SK-N-SH treated with all-trans-retinoic acid at 6 μM for 48 hours (cell line): ENCODE results near the gene ALG8.
A peak's percentile ranks its signal among the peaks of the same experiment; 100 is the strongest.

ENCODE experiments used
- ATAC-seq: fragments of 200-7000 bp; cut with Tn5 transposase; 3 replicates; pipeline ENCODE4 v1.9.1; 2020; ENCODE audit warnings: mild to moderate bottlenecking, moderate library complexity
- ARNTL ChIP-seq: fragments of 450-650 bp; formaldehyde crosslinking; IDR thresholded peaks from 2 replicates; pipeline ENCODE4 v1.5.0; 2020; ENCODE audit warnings: low read depth, mild to moderate bottlenecking, moderate library complexity, borderline replicate concordance
- BACH2 ChIP-seq: fragments of 250-450 bp; sonication (Bioruptor Pico); IDR thresholded peaks from 2 replicates; pipeline ENCODE4 v1.9.0; 2021; ENCODE audit warnings: mild to moderate bottlenecking, borderline replicate concordance
- CREB5 ChIP-seq: fragments of 250-450 bp; sonication (Bioruptor Pico); IDR thresholded peaks from 2 replicates; pipeline ENCODE4 v1.5.1; 2020; ENCODE audit warnings: low read depth, mild to moderate bottlenecking, moderate library complexity
- CSDC2 ChIP-seq: fragments of 250-450 bp; sonication (Bioruptor Pico); IDR thresholded peaks from 2 replicates; pipeline ENCODE4 v1.5.0; 2020; ENCODE audit warnings: mild to moderate bottlenecking, moderate library complexity
- CSRNP3 ChIP-seq: fragments of 250-450 bp; sonication (Bioruptor Pico); IDR thresholded peaks from 2 replicates; pipeline ENCODE4 v1.5.1; 2021; ENCODE audit warnings: mild to moderate bottlenecking, moderate library complexity
- ESRRG ChIP-seq: fragments of 250-450 bp; sonication (Bioruptor Pico); IDR thresholded peaks from 2 replicates; pipeline ENCODE4 v1.6.1; 2021; ENCODE audit warnings: mild to moderate bottlenecking
- GLIS3 ChIP-seq: fragments of 250-450 bp; sonication (Bioruptor Pico); IDR thresholded peaks from 2 replicates; pipeline ENCODE4 v1.5.0; 2020; ENCODE audit warnings: mild to moderate bottlenecking, moderate library complexity
- ISL1 ChIP-seq: fragments of 250-450 bp; sonication (Bioruptor Pico); IDR thresholded peaks from 2 replicates; pipeline ENCODE4 v2.1.2; 2022; ENCODE audit warnings: mild to moderate bottlenecking, moderate library complexity
- OSR1 ChIP-seq: fragments of 250-450 bp; sonication (Bioruptor Pico); IDR thresholded peaks from 2 replicates; pipeline ENCODE4 v1.8.0; 2022; ENCODE audit warnings: moderate library complexity, mild to moderate bottlenecking, inconsistent platforms
- PATZ1 ChIP-seq: fragments of 250-450 bp; sonication (Bioruptor Pico); IDR thresholded peaks from 2 replicates; pipeline ENCODE4 v1.8.0; 2020; ENCODE audit warnings: mild to moderate bottlenecking, moderate library complexity, borderline replicate concordance
- POU6F1 ChIP-seq: fragments of 250-450 bp; sonication (Bioruptor Pico); IDR thresholded peaks from 2 replicates; pipeline ENCODE4 v1.8.0; 2021; ENCODE audit warnings: low read depth, mild to moderate bottlenecking, moderate library complexity, borderline replicate concordance
- PPARA ChIP-seq: fragments of 250-450 bp; sonication (Bioruptor Pico); IDR thresholded peaks from 2 replicates; pipeline ENCODE4 v1.5.0; 2020; ENCODE audit warnings: mild to moderate bottlenecking, borderline replicate concordance
- RARB ChIP-seq: fragments of 250-450 bp; sonication (Bioruptor Pico); IDR thresholded peaks from 2 replicates; pipeline ENCODE4 v1.8.0; 2021; ENCODE audit warnings: mild to moderate bottlenecking, moderate library complexity
- SNAI2 ChIP-seq: fragments of 250-450 bp; sonication (Bioruptor Pico); IDR thresholded peaks from 2 replicates; pipeline ENCODE4 v1.5.0; 2020; ENCODE audit warnings: mild to moderate bottlenecking, moderate library complexity
- TCF4 ChIP-seq: fragments of 250-450 bp; sonication (Bioruptor Pico); IDR thresholded peaks from 2 replicates; pipeline ENCODE4 v1.8.0; 2021; ENCODE audit warnings: mild to moderate bottlenecking, moderate library complexity, borderline replicate concordance
- TOX ChIP-seq: fragments of 250-450 bp; sonication (Bioruptor Pico); IDR thresholded peaks from 2 replicates; pipeline ENCODE4 v1.8.0; 2021; ENCODE audit warnings: mild to moderate bottlenecking, moderate library complexity, borderline replicate concordance
- TSHZ2 ChIP-seq: fragments of 250-450 bp; sonication (Bioruptor Pico); IDR thresholded peaks from 2 replicates; pipeline ENCODE4 v1.5.0; 2020; ENCODE audit warnings: mild to moderate bottlenecking, moderate library complexity
- ZC3H10 ChIP-seq: fragments of 250-450 bp; sonication (Bioruptor Pico); IDR thresholded peaks from 2 replicates; pipeline ENCODE4 v1.5.1; 2021; ENCODE audit warnings: mild to moderate bottlenecking, moderate library complexity
- ZFP3 ChIP-seq: fragments of 250-450 bp; sonication (Bioruptor Pico); IDR thresholded peaks from 2 replicates; pipeline ENCODE4 v1.5.0; 2020; ENCODE audit warnings: mild to moderate bottlenecking, moderate library complexity
- ZFP30 ChIP-seq: fragments of 450-650 bp; formaldehyde crosslinking; IDR thresholded peaks from 2 replicates; pipeline ENCODE4 v1.5.0; 2022; ENCODE audit warnings: mild to moderate bottlenecking, moderate library complexity
- ZNF565 ChIP-seq: fragments of 450-650 bp; formaldehyde crosslinking; conservative IDR thresholded peaks from 2 replicates; pipeline ENCODE4 v1.5.0; 2020; ENCODE audit warnings: low read depth, mild to moderate bottlenecking, moderate library complexity
- ZNF70 ChIP-seq: fragments of 450-650 bp; formaldehyde crosslinking; IDR thresholded peaks from 2 replicates; pipeline ENCODE4 v1.5.0; 2020; ENCODE audit warnings: mild to moderate bottlenecking, moderate library complexity
- ZNF8 ChIP-seq: fragments of 450-650 bp; formaldehyde crosslinking; IDR thresholded peaks from 2 replicates; pipeline ENCODE4 v1.5.0; 2020; ENCODE audit warnings: mild to moderate bottlenecking, moderate library complexity

Gene ALG8

DNA sequence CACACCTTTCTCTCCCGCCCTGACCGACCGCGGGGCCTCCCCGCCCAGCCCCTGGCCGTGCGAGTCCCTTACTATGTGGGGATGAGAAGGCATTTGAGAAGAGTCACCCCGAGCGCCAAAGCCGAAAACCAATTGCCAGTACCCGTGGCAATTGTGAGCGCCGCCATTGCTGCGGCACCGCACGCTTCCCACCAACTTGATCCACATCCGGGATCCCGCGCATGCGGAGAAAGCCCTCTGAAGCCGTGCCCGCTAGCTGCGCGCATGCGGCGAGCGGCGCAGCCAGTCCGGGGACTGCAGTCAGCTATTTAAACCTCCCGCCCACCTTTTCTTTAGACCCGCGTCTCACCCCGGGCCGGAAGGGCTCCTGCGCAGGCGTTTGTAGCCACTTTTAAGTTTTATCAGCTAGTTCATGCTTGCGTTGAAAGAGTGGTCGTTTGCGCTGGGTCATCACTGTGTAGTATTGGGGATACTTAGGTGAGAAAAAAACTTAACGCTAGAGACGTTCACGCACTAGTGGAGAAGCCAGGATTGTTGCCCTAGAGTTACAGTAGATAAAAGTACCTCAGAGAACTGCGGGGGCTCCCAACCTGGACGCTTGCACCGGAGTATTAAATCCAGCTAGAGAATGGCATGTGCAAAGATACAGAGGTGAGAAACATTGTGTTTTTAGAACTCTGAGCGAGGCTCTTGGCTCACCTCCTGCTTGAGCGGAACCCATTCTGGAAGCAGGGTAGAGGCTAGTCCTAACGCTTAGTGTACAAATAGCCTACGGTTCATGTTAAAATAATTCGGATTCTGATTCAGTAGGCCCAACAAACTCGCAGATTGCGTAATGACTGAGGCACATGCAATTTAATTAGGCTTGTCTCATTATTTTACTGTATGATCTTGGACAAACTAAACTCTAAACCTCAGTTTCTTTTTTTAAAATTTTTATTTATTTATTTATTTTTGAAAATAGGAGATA is at the start of gene ALG8:
TSS of gene ALG8 (minus strand) at position 205 of the 970 bp plus-strand sequence. CDS start at position 167, 38 bp downstream.
- no peak for TF ChIP-seq TOX (CRISPR knock-in tag)
- no peak for TF ChIP-seq ZNF565 (CRISPR knock-in tag)
- no peak for TF ChIP-seq ZFP30 (CRISPR knock-in tag)
- TF ChIP-seq ESRRG, result no peak
- no peak for TF ChIP-seq BACH2 (CRISPR knock-in tag)
- peak; percentile 97 for TF ChIP-seq ZFP3 (CRISPR knock-in tag)
- TF ChIP-seq POU6F1 (CRISPR knock-in tag), result no peak
- TF ChIP-seq RARB, result no peak
- TF ChIP-seq CSDC2 (CRISPR knock-in tag), result no peak
- ATAC-seq, result peak; percentile 98

DNA sequence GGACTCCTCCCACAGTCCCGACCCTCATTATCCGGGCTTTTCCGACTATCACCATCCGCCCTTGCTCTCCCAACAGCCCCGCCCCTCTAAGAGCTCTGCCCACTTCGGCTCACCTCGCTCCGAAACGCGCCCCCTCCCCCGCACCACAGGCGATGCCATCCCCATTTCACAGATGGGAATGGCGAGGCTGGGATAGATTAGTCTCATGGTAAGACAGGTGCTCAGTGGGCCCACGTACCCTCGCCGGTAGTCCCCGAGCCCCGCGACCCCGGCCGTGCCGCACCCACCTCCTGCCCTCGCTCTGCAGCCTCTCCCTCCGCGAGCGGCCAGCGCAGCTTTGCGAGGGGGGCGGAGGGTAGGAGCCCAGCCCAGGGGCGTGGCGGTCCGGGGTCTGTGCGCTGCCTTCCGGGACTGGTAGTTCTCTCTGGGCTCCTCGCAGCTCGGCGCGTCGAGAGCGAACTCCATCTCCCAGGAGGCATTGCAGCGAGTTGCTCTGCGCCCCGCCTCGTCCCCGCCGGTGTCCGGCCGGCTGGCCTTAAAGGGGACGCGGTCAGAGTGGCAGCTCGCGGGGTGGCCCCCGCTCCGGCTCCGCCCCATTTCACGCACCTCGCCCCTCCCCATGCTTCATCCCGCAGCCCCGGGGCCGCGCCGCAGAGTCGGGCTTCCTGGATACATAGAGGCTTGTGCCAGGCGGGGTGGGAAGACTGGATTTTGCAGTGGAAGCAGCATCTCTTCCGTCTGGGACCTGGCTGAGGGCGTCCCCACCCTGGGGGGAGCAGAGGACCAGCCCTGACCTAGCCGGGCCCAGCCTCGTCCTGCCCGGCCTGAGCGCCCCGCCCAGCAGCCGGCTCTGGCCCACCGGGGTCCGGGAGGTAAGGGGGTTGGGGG is 49.1 kb upstream of the ALG8 start, which contains the start of the genes KCTD21 and USP35:
TSS of gene KCTD21 (minus strand) at position 341 of the 888 bp plus-strand sequence. CDS start 14,072 bp downstream, outside the sequence.
TSS of gene USP35 (plus strand) at position 634 of the 888 bp plus-strand sequence. CDS start 7,327 bp downstream, outside the sequence.
- no peak for TF ChIP-seq CSRNP3 (CRISPR knock-in tag)
- no peak for TF ChIP-seq ZC3H10
- TF ChIP-seq PATZ1, result no peak
- no peak for TF ChIP-seq POU6F1 (CRISPR knock-in tag)
- TF ChIP-seq BACH2 (CRISPR knock-in tag), result no peak
- no peak for TF ChIP-seq ZNF565 (CRISPR knock-in tag)
- no peak for TF ChIP-seq ARNTL
- TF ChIP-seq TCF4 (CRISPR knock-in tag), result peak; percentile 46; the same call in 1 of the 2 replicates
- no peak for TF ChIP-seq ISL1
- TF ChIP-seq TSHZ2 (CRISPR knock-in tag), result peak; percentile 72; the same call in 1 of the 2 replicates
- TF ChIP-seq ZNF8 (CRISPR knock-in tag), result no peak
- TF ChIP-seq ZFP30 (CRISPR knock-in tag), result no peak
- TF ChIP-seq CSDC2 (CRISPR knock-in tag), result peak; percentile 82; the same call in 1 of the 2 replicates
- no peak for TF ChIP-seq CREB5 (CRISPR knock-in tag)
- peak; percentile 82 for TF ChIP-seq ZFP3 (CRISPR knock-in tag)
- no peak for TF ChIP-seq RARB
- TF ChIP-seq PPARA (CRISPR knock-in tag), result no peak
- peak; percentile 66; the same call in 1 of the 2 replicates for TF ChIP-seq GLIS3
- TF ChIP-seq OSR1 (CRISPR knock-in tag), result no peak
- no peak for TF ChIP-seq TOX (CRISPR knock-in tag)
- TF ChIP-seq ZNF70, result no peak
- no peak for TF ChIP-seq SNAI2 (CRISPR knock-in tag)
- TF ChIP-seq, all 23 proteins: peak for 5
- peak; percentile 98 for ATAC-seq
